Suprapubic skin (tissue), 3 donors: Measurements from ENCODE around the gene SARS2.

Source experiments
- CTCF ChIP-seq, 2 donors: fragments of 200-600 bp in 1 of 2; fragments of 450-650 bp in 1 of 2; sonication (generic) in 1 of 2; IDR thresholded peaks; one replicate each; pipeline ENCODE4 v1.5.1; 2016 to 2019; ENCODE audit warnings: antibody characterized with exemption in 2 of 2, mild to moderate bottlenecking in 1 of 2, moderate library complexity in 1 of 2
- POLR2AphosphoS5 ChIP-seq, 3 donors: sonication (generic); formaldehyde crosslinking; IDR thresholded peaks; one replicate each; pipeline ENCODE4 v1.6.1; 2017; ENCODE audit warnings: antibody characterized with exemption in 3 of 3

GRCh38 chr19:38979812-38980211 lies 49.2 kb upstream of the SARS2 start:
- TF ChIP-seq CTCF (IDR thresholded peaks at IDR 0.05) = no peak
- no peak for TF ChIP-seq POLR2AphosphoS5 (IDR thresholded peaks at IDR 0.05)
